Esophagus muscularis mucosa (tissue), 4 donors: ENCODE results near the gene ASGR1. TPM values are rescaled to one million over a fixed set of nuclear protein-coding genes. Genes with fewer than 3 reads are reported as not detected.
A peak's percentile ranks its signal among the peaks of the same experiment; 100 is the strongest.

Experiments
- DNase-seq: peaks from one replicate; pipeline ENCODE4 v3.0.0-alpha.2; 2017; ENCODE audit errors: extremely low spot score
- H3K27ac ChIP-seq, 4 donors: fragments of 200-600 bp; sonication (generic); replicated peaks in 1 of 4; 1 replicate in 3 of 4; 2 replicates in 1 of 4; pipeline ENCODE4 v1.5.1; 2016 to 2019; ENCODE audit warnings: mild to moderate bottlenecking in 1 of 4
- H3K27me3 ChIP-seq, 4 donors: fragments of 200-600 bp; sonication (generic); one replicate each; pipeline versions ENCODE4 v1.5.1 to v1.6.0; 2016 to 2019
- H3K36me3 ChIP-seq, 4 donors: fragments of 200-600 bp; sonication (generic); one replicate each; pipeline ENCODE4 v1.5.1; 2016 to 2019
- H3K4me1 ChIP-seq, 4 donors: fragments of 200-600 bp; sonication (generic); one replicate each; pipeline ENCODE4 v1.5.1; 2016 to 2019
- H3K4me3 ChIP-seq, 4 donors: fragments of 200-600 bp; sonication (generic); 1 replicate in 2 of 4; 2 replicates in 2 of 4; pipeline ENCODE4 v1.5.1; 2016 to 2019; ENCODE audit warnings: mild to moderate bottlenecking in 4 of 4, moderate library complexity in 1 of 4
- H3K9me3 ChIP-seq, 4 donors: fragments of 200-600 bp; sonication (generic); 1 replicate in 3 of 4; 2 replicates in 1 of 4; pipeline ENCODE4 v1.5.1; 2016 to 2019
- EP300 ChIP-seq: sonication (generic); formaldehyde crosslinking; IDR thresholded peaks from one replicate; pipeline ENCODE4 v1.6.1; 2017; ENCODE audit warnings: antibody characterized with exemption
- POLR2A ChIP-seq: fragments of 450-650 bp; IDR thresholded peaks from one replicate; pipeline ENCODE4 v1.6.1; 2017; ENCODE audit warnings: antibody characterized with exemption, moderate library complexity, mild to moderate bottlenecking, low read depth
- POLR2AphosphoS5 ChIP-seq, 2 donors: sonication (generic); formaldehyde crosslinking; IDR thresholded peaks; one replicate each; pipeline ENCODE4 v1.6.1; 2017; ENCODE audit warnings: antibody characterized with exemption in 2 of 2
- WGBS: methylation state at CpG from one replicate; pipeline ENCODE4 v1.1.5; 2018; 5-methylcytosine and 5-hydroxymethylcytosine counted together
- intact Hi-C: fragments of 100-400 bp; cut with DNase I; formaldehyde crosslinking; loops from one replicate; pipeline ENCODE4 v1.15.1; 2023
- total RNA-seq, 4 donors: library from RNA; depleted of rRNA; stranded (reverse); fragments of >200 nt; gene quantifications; one replicate each; pipeline versions ENCODE4 v1.1.0 to v1.2.1, GENCODE V29; 2016
- TF ChIP-seq, protein P1 (sequence below), 3 experiments: fragments of 200-600 bp in 2 of 3; fragments of 450-650 bp in 1 of 3; sonication (generic) in 2 of 3; IDR thresholded peaks; one replicate each; pipeline ENCODE4 v1.5.1; 2017 to 2019; ENCODE audit warnings: antibody characterized with exemption in 3 of 3, mild to moderate bottlenecking in 2 of 3, moderate library complexity in 1 of 3

ASGR1 gene
- total RNA-seq, 4 donors from 2014 or later, result 0.52 to 2.5 TPM; not detected in 2

DNA sequence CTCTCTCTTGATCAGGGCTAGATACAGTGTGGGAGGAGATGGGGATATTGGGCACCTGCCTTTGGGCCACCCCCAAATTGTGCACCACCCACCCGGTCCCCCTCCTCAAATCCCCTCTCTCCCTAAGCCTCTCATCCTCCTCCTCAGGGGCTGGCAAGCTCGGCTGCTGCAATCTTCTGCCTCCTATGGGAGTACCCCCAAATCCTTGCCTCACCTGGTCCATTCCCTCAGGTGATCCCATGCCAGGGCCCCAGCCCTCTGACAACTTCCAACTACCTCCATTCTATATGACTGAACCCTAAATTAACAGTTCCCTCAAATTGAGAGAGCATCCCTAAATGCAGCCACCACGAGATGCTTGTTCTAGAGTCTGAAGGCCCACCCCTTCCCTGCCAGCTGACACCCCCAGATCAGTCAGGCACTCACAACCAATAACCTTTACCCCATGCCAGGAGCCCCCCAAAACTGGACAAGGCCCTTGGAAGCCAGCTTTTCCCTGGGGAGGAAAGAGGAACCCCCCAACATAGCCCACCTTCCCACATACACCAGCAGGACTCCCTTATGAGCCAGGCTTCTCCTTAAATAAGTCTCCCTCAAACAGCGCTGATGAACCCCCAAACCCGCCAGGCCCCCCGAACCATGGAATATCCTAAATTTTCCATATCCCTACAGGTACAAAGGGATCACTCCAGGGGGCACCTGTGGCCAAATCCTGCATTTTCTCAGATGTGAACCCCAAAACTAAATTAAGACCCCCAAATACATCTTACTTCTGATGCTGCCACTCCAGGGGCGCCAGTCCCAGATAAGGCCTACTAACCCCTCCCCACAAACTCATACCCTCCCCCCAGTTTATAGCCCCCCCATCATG is 37.3 kb upstream of the ASGR1 start:
- Histone ChIP-seq H3K9me3 (no peaks in the 10 kb centered on the region), H3K4me1 (peaks cover 55 to 84% (median 83%) of the 10 kb centered on the region in 4 donors), H3K36me3 (peaks cover 0 to 11% (median 5%) of the 10 kb centered on the region in 4 donors), H3K4me3 (peak overlapping the region; percentile 56 to 68 (median 62)), H3K27me3 (no peaks in the 10 kb centered on the region), H3K27ac (peak overlapping the region; percentile 92 to 99 (median 97))
- intact Hi-C loops, result no loop called here
- no peak for DNase-seq
- TF ChIP-seq, protein P1, sequence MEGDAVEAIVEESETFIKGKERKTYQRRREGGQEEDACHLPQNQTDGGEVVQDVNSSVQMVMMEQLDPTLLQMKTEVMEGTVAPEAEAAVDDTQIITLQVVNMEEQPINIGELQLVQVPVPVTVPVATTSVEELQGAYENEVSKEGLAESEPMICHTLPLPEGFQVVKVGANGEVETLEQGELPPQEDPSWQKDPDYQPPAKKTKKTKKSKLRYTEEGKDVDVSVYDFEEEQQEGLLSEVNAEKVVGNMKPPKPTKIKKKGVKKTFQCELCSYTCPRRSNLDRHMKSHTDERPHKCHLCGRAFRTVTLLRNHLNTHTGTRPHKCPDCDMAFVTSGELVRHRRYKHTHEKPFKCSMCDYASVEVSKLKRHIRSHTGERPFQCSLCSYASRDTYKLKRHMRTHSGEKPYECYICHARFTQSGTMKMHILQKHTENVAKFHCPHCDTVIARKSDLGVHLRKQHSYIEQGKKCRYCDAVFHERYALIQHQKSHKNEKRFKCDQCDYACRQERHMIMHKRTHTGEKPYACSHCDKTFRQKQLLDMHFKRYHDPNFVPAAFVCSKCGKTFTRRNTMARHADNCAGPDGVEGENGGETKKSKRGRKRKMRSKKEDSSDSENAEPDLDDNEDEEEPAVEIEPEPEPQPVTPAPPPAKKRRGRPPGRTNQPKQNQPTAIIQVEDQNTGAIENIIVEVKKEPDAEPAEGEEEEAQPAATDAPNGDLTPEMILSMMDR (IDR thresholded peaks at IDR 0.05), result no peak
- no peak for TF ChIP-seq POLR2AphosphoS5 (IDR thresholded peaks at IDR 0.05)
- TF ChIP-seq EP300, result no peak
- WGBS, result 16% methylated on average over 7 of the region's 7 CpGs

DNA sequence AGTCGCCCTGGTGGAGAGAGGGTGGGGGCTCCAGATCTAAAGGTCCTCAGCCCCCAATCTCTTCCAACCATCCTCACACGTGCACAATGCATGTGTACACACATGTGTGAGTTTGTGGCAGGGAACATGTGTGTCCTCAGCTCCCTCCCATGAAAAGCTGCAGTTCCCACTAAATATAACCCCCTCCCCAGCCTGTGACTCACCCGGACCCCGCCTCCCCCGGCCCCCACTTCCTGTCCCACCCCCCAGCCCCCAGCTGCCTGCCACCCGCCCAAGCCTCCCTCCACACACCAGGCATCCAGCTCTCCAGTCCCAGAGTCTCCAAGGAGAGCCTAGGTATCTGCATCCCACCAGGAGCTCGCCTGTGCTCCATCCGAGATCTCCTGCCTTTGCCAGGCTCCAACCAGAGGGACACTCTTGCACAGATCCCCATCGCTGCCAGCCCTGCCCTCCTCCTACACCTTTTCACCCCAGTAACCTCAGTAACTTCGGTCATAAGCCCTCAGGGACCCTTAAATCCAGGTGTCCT is 36.5 kb upstream of the ASGR1 start:
- intact Hi-C loops, result no loop called here
- Histone ChIP-seq H3K36me3 (peaks cover 0 to 3% (median 0%) of the 10 kb centered on the region in 4 donors), H3K4me1 (peaks cover 50 to 84% (median 82%) of the 10 kb centered on the region in 4 donors), H3K27me3 (no peaks in the 10 kb centered on the region), H3K4me3 (peak overlapping the region; percentile 56 to 68 (median 64)), H3K9me3 (no peaks in the 10 kb centered on the region), H3K27ac (peak overlapping the region; percentile 92 to 99 (median 97))
- TF ChIP-seq EP300, result no peak
- no peak for TF ChIP-seq POLR2A
- TF ChIP-seq, protein P1 (IDR thresholded peaks at IDR 0.05), result no peak
- TF ChIP-seq POLR2AphosphoS5 (IDR thresholded peaks at IDR 0.05), result no peak
- no peak for DNase-seq
- 16% methylated on average over 6 of the region's 10 CpGs for WGBS

DNA sequence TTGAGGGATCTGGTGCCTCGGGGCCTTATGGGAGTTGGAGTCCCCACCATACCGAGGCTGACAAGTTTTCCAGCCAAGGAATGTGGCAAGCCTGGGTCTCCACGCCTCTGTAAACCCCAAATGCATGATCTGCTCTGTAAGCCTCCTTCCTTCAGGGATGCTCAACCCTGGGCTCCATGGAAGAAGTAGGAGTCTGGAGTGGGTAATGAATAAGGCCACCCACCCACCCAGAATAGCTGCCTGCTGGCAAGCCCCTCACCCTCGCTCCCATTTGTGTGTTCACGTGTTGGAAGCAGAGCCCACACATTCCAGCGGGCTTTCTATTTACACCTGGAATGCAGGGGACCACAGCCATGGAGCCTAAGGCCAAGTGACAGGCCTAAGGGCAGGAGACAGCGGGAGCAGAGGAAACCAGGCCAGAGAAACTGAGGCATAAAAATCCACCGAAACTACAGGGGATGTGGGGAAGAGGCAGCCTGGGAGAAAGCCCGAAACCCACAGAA is 36.0 kb upstream of the ASGR1 start:
- peak; percentile 99 for DNase-seq
- intact Hi-C loops, result no loop called here
- peak overlapping the region; percentile 92 to 99 (median 97) for H3K27ac ChIP-seq
- H3K36me3 ChIP-seq, result no peaks in the 10 kb centered on the region
- peaks cover 49 to 81% (median 77%) of the 10 kb centered on the region in 4 donors for H3K4me1 ChIP-seq
- TF ChIP-seq, protein P1 (IDR thresholded peaks at IDR 0.05), result no peak
- TF ChIP-seq POLR2AphosphoS5 (IDR thresholded peaks at IDR 0.05), result peak in 1 of 2 donors; percentile 77
- no peaks in the 10 kb centered on the region for H3K9me3 ChIP-seq
- WGBS, result 19% methylated on average over 9 of the region's 9 CpGs
- no peaks in the 10 kb centered on the region for H3K27me3 ChIP-seq
- peak overlapping the region; percentile 62 to 64 (median 64) for H3K4me3 ChIP-seq

DNA sequence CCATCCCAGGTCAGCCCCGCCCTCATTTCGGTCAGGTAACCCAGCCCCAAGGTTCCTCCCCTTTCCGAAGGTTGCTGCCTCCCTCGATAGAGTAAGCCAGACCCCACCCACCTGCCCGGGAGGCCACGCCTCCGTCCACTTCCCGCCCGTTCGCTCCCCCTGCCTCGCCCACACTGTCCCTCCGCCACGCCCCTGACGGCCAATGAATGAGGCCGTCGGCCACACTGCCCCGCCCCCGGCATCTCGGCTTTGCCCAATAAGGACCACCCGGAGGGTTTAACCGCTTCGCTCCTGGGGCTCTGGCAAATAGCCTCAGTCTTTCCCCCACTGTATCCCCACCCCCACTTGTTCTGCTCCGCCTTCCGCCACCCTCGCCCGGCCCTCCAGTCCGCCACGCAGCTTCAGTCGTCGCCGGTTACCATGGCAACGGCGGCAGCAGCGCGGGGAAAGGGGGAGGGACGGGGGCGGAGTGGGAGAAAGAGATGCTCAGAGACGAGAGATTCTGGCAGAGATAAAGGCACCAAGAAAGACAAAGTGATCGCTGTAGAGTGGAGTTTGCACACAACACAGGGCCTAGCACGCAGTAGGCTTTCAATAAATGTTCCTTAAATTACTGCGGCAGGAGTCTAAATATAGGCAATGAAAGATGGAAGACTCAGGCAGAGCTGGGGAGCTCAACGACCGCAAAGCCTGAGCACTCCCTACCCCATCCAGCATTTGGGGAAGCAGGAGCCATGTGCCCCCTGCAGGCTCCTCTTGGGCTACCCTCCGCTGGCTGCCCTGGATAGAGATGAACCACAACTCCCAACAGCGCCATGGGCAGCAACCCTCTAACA is 35.3 kb upstream of the ASGR1 start:
- peak; percentile 100 for DNase-seq
- 1% methylated on average over 35 of the region's 45 CpGs for WGBS
- H3K36me3 ChIP-seq, result no peaks in the 10 kb centered on the region
- TF ChIP-seq, protein P1 (IDR thresholded peaks at IDR 0.05), result peak; percentile 18 to 51 (median 39)
- peak; percentile 36 to 62 for TF ChIP-seq POLR2AphosphoS5 (IDR thresholded peaks at IDR 0.05)
- no peak for TF ChIP-seq EP300
- no peak for TF ChIP-seq POLR2A
- H3K4me3 ChIP-seq, result peak overlapping the region; percentile 62 to 64 (median 64)
- peaks cover 49 to 79% (median 75%) of the 10 kb centered on the region in 4 donors for H3K4me1 ChIP-seq
- no peaks in the 10 kb centered on the region for H3K27me3 ChIP-seq
- H3K27ac ChIP-seq, result peak overlapping the region; percentile 92 to 99 (median 97)
- intact Hi-C loops, result no loop called here
- H3K9me3 ChIP-seq, result no peaks in the 10 kb centered on the region
